ENCODE results near the gene PRDM16. TPM values are rescaled to one million over a fixed set of nuclear protein-coding genes. Genes with fewer than 3 reads are reported as not detected.

PRDM16 gene
- total and polyA plus RNA-seq, 2 donors (not counting 1 experiment from before 2014, with no cell fraction given), result 0.03 to 0.12 TPM

GRCh38 chr1:3217181-3217641 lies 148.2 kb downstream of the PRDM16 start:
- no peak overlapping the region for H3K4me2 ChIP-seq (replicated peaks; ENCODE audit: low read depth, low read length, poor library complexity, severe bottlenecking)
- H3K4me1 ChIP-seq (ENCODE audit: control insufficient read depth in 2 of 2, insufficient read depth in 2 of 2, low read length in 2 of 2), result peaks cover 0 to 5% of the 10 kb centered on the region in 2 donors
- POLR2A ChIA-PET, result no interaction called here
- no peak overlapping the region for H3K9ac ChIP-seq (ENCODE audit: low read length)
- H3K4me3 ChIP-seq (ENCODE audit: control extremely low read depth in 1 of 5, extremely low read depth in 1 of 5, insufficient read depth in 1 of 5, low read depth in 2 of 5, low read length in 4 of 5), result no peak overlapping the region
- H3K79me2 ChIP-seq (ENCODE audit: control insufficient read depth, insufficient read depth, low read length), result no peaks in the 10 kb centered on the region
- H3K27me3 ChIP-seq (replicated peaks in 1 of 4; ENCODE audit: control extremely low read depth in 1 of 4, control insufficient read depth in 3 of 4, insufficient read depth in 4 of 4, low read length in 3 of 4), result peaks cover 0 to 7% (median 0%) of the 10 kb centered on the region in 4 experiments
- H3K27ac ChIP-seq (ENCODE audit: low read length in 2 of 2), result no peak overlapping the region
- Mint-ChIP-seq H3K4me1 (peaks cover 2% of the 10 kb centered on the region), H3K9me3 (ENCODE audit: insufficient read depth) (no peaks in the 10 kb centered on the region), H3K27ac (no peak overlapping the region), H3K27me3 (peaks cover 10% of the 10 kb centered on the region), H3K4me3 (no peak overlapping the region)
- ATAC-seq (ENCODE audit: low read depth) (no peak), DNase-seq (no peak)
- no peak overlapping the region for H2AFZ ChIP-seq (ENCODE audit: insufficient read depth, low read depth, low read length, poor library complexity, severe bottlenecking)
- no peaks in the 10 kb centered on the region for H3K36me3 ChIP-seq (replicated peaks in 1 of 2; ENCODE audit: control extremely low read depth in 1 of 2, control insufficient read depth in 1 of 2, extremely low read depth in 1 of 2, insufficient read depth in 2 of 2, low read length in 1 of 2)
- TF ChIP-seq CTCF (IDR thresholded peaks at IDR 0.05) (no peak), EZH2 (IDR thresholded peaks at IDR 0.05; ENCODE audit: borderline replicate concordance, insufficient read depth, low read depth, low read length, poor library complexity, severe bottlenecking) (no peak)
- CTCF ChIA-PET, result no interaction called here
- intact Hi-C loops (cut with micrococcal nuclease), result no loop called here
- 88% methylated on average over 15 of the region's 15 CpGs for WGBS (ENCODE audit: insufficient coverage)
- no peaks in the 10 kb centered on the region for H4K20me1 ChIP-seq (ENCODE audit: control insufficient read depth, insufficient read depth, low read length, poor library complexity, severe bottlenecking)
- peaks cover 0 to 2% (median 0%) of the 10 kb centered on the region in 3 donors for H3K9me3 ChIP-seq (ENCODE audit: control extremely low read depth in 1 of 3, control insufficient read depth in 2 of 3, insufficient read depth in 1 of 3, low read length in 2 of 3)

GRCh38 chr1:3217979-3218679 lies 149.1 kb downstream of the PRDM16 start:
- Histone ChIP-seq H3K4me2 (replicated peaks; ENCODE audit: low read depth, low read length, poor library complexity, severe bottlenecking) (no peak overlapping the region), H3K79me2 (ENCODE audit: control insufficient read depth, insufficient read depth, low read length) (no peaks in the 10 kb centered on the region), H3K36me3 (replicated peaks in 1 of 2; ENCODE audit: control extremely low read depth in 1 of 2, control insufficient read depth in 1 of 2, extremely low read depth in 1 of 2, insufficient read depth in 2 of 2, low read length in 1 of 2) (no peaks in the 10 kb centered on the region), H3K4me3 (ENCODE audit: control extremely low read depth in 1 of 5, extremely low read depth in 1 of 5, insufficient read depth in 1 of 5, low read depth in 2 of 5, low read length in 4 of 5) (no peak overlapping the region), H3K4me1 (ENCODE audit: control insufficient read depth in 2 of 2, insufficient read depth in 2 of 2, low read length in 2 of 2) (peaks cover 0 to 5% of the 10 kb centered on the region in 2 donors), H2AFZ (ENCODE audit: insufficient read depth, low read depth, low read length, poor library complexity, severe bottlenecking) (no peak overlapping the region), H3K27ac (ENCODE audit: low read length in 2 of 2) (no peak overlapping the region), H3K9me3 (ENCODE audit: control extremely low read depth in 1 of 3, control insufficient read depth in 2 of 3, insufficient read depth in 1 of 3, low read length in 2 of 3) (peaks cover 0 to 2% (median 0%) of the 10 kb centered on the region in 3 donors), H4K20me1 (ENCODE audit: control insufficient read depth, insufficient read depth, low read length, poor library complexity, severe bottlenecking) (no peaks in the 10 kb centered on the region), H3K27me3 (replicated peaks in 1 of 4; ENCODE audit: control extremely low read depth in 1 of 4, control insufficient read depth in 3 of 4, insufficient read depth in 4 of 4, low read length in 3 of 4) (peaks cover 0 to 7% (median 0%) of the 10 kb centered on the region in 4 experiments), H3K9ac (ENCODE audit: low read length) (no peak overlapping the region)
- ChIA-PET POLR2A (no interaction called here), CTCF (no interaction called here)
- no peak for TF ChIP-seq EZH2 (IDR thresholded peaks at IDR 0.05; ENCODE audit: borderline replicate concordance, insufficient read depth, low read depth, low read length, poor library complexity, severe bottlenecking)
- TF ChIP-seq CTCF (IDR thresholded peaks at IDR 0.05), result no peak
- ATAC-seq (ENCODE audit: low read depth) (no peak), DNase-seq (no peak)
- no peak overlapping the region for H3K27ac Mint-ChIP-seq
- H3K27me3 Mint-ChIP-seq, result peaks cover 10% of the 10 kb centered on the region
- intact Hi-C loops (cut with micrococcal nuclease), result no loop called here
- 49% methylated on average over 21 of the region's 23 CpGs for WGBS (ENCODE audit: insufficient coverage)
- H3K4me3 Mint-ChIP-seq, result no peak overlapping the region
- peaks cover 2% of the 10 kb centered on the region for H3K4me1 Mint-ChIP-seq
- H3K9me3 Mint-ChIP-seq (ENCODE audit: insufficient read depth), result no peaks in the 10 kb centered on the region
